GM10248 (cell line): Measurements from ENCODE around the gene GRID1.

Experiments
- CTCF ChIA-PET: fragments of 300-600 bp; sonication (Branson Sonifier 250); formaldehyde crosslinking; extraction: SDS; loops from one replicate; lab custom pipeline; 2021; ENCODE audit warnings: antibody characterized with exemption; lab: Yijun Ruan, JAX
- POLR2A ChIA-PET: fragments of 350-650 bp; sonication (Branson Sonifier 250); formaldehyde crosslinking; extraction: SDS; loops from one replicate; lab custom pipeline; 2020; ENCODE audit warnings: antibody characterized with exemption; lab: Yijun Ruan, JAX
- DNase-seq: peaks from one replicate; pipeline ENCODE4 v3.0.0; 2012; ENCODE audit errors: extremely low spot score
- CTCF ChIP-seq: IDR thresholded peaks from 2 replicates; pipeline ENCODE4 v1.5.1; 2012; ENCODE audit warnings: mild to moderate bottlenecking, low read depth; ENCODE audit errors: extremely low read depth, missing control alignments, control extremely low read depth

The GRID1 gene

DNA sequence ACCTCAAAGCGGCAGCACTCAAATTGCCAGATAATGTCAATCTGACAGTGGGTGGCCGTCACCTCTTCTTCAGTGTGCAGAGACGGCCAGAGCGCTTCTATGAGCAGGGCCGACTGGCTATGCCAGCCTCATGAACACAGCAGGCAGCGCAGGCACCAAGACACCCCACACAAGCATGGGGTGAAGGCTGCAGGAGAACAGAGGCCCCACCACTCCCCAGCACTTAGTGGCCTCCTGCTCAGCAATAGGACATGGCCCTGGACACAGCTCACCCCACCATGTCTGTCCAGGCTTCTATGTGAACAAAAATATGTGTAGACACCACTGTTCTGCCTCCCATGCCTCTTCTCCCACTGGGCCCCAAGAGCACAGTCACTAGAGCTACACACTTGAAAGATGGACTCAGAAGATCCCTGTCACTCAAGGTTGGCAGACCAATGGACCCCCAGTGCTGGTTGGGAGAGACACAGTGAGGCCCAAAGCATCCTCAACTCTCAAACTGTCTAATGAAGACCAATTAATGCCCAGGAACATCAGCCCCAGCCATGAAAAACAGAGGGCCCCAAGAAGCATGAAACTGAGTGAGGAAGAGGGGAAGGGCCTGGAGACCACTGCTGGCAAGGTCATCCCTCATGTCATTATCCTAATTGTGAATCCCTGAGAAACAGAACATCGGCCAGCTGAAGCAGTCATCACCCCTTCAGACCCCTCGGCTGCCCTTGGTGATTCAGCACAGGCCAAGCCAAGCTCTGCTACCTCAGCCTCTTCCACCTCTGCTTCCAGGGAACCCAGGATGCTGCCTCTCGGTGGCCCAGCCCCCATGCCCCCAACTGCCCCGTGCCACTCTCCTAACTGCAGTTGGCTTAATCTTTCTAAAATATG, 77.7 kb downstream of the GRID1 start:
- ChIA-PET CTCF (no interaction called here), POLR2A (no interaction called here)
- no peak for TF ChIP-seq CTCF
- DNase-seq: no peak

- no peak for TF ChIP-seq CTCF
- no peak for DNase-seq
- POLR2A ChIA-PET: no interaction called here
- CTCF ChIA-PET: no interaction called here
These were observed 78.5 kb downstream of the GRID1 start for GRCh38 chr10:86287966-86288579.

DNA sequence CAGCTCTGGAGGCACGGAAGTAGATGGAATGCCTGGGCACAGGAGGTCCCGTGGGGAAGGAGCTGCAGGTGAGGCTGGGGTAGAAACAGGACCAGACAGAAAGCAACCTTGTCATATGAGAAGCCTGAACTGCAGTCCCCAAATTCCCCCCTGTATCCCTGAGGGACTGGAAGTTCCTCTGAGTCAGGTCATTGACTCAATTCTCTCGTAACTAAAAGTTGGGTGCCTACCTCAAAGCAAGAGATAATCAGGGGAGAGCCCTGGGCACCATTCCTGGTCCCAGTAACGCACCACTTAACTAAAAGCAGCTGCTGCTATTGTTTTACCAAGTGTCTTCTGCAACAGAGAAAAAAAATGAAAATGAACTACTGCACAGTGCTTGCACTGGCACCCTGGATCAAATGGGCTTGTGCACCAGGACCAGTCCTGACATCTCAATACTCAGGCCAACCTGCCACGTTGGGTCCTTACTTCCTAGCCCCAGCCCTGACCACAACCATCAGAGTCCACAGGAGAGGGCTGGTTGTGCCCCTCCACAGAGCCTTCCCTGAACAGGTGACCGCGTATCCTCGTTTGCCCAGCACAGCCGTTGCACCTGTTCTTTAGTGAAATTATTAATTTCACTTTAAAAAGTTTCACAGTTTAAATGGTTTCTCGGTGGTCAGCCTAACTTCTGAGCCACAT, 79.3 kb downstream of the GRID1 start:
- POLR2A ChIA-PET: no interaction called here
- CTCF ChIA-PET: no interaction called here
- TF ChIP-seq CTCF: no peak
- no peak for DNase-seq

- DNase-seq: no peak
- ChIA-PET POLR2A (no interaction called here), CTCF (no interaction called here)
- TF ChIP-seq CTCF: no peak
These were observed 80.1 kb downstream of the GRID1 start for GRCh38 chr10:86286236-86287109.

- POLR2A ChIA-PET: no interaction called here
- TF ChIP-seq CTCF: no peak
- DNase-seq: no peak
- CTCF ChIA-PET: no interaction called here
These were observed 81.3 kb downstream of the GRID1 start for GRCh38 chr10:86285136-86285790.
